WTC11 (cell line): ENCODE results near the gene DNAJC7. TPM values are rescaled to one million over a fixed set of nuclear protein-coding genes. Genes with fewer than 3 reads are reported as not detected.

Experiments
- ATAC-seq: fragments of 200-7000 bp; cut with Tn5 transposase; 2 replicates; pipeline ENCODE4 v1.10.0; 2021; ENCODE audit warnings: mild to moderate bottlenecking, moderate library complexity
- CTCF ChIA-PET: fragments of 300-600 bp; sonication (Branson Sonifier 250); formaldehyde crosslinking; loops from one replicate; lab custom pipeline; 2021; ENCODE audit warnings: antibody characterized with exemption; lab: Charles Lee
- POLR2A ChIA-PET: fragments of 350-600 bp; sonication (Branson Sonifier 250); formaldehyde crosslinking; loops from one replicate; lab custom pipeline; 2021; ENCODE audit warnings: antibody characterized with exemption; lab: Charles Lee
- DNase-seq: peaks from one replicate; pipeline ENCODE4 v3.0.0; 2021; ENCODE audit warnings: low spot score
- H3K27ac Mint-ChIP-seq: 2 replicates; pipeline ENCODE4 v1.8.0; 2021; ENCODE audit warnings: mixed read lengths
- H3K27me3 Mint-ChIP-seq: 2 replicates; pipeline ENCODE4 v1.8.0; 2021; ENCODE audit warnings: low read depth, mild to moderate bottlenecking, moderate library complexity, mixed read lengths
- H3K36me3 Mint-ChIP-seq: 2 replicates; pipeline ENCODE4 v1.8.0; 2021; ENCODE audit warnings: mixed read lengths
- H3K4me1 Mint-ChIP-seq: 2 replicates; pipeline ENCODE4 v1.8.0; 2022; ENCODE audit warnings: mixed read lengths
- H3K4me3 Mint-ChIP-seq: 2 replicates; pipeline ENCODE4 v1.8.0; 2021; ENCODE audit warnings: mild to moderate bottlenecking, moderate library complexity, mixed read lengths
- H3K9me3 Mint-ChIP-seq: 2 replicates; pipeline ENCODE4 v1.8.0; 2021; ENCODE audit warnings: mixed read lengths
- E2F4 ChIP-seq: sonication (generic); formaldehyde crosslinking; IDR thresholded peaks from 2 replicates; pipeline ENCODE4 v1.8.1; 2022; ENCODE audit warnings: low read depth, mild to moderate bottlenecking, moderate library complexity, missing genetic modification reagents, borderline replicate concordance
- ERG ChIP-seq: fragments of 250-450 bp; sonication (Bioruptor Pico); IDR thresholded peaks from 2 replicates; pipeline ENCODE4 v1.8.0; 2021; ENCODE audit warnings: mild to moderate bottlenecking
- FOXP1 ChIP-seq: sonication (generic); formaldehyde crosslinking; IDR thresholded peaks from 2 replicates; pipeline ENCODE4 v1.8.0; 2022; ENCODE audit warnings: missing genetic modification reagents, mild to moderate bottlenecking, moderate library complexity, borderline replicate concordance
- PRDM15 ChIP-seq: sonication (generic); formaldehyde crosslinking; IDR thresholded peaks from 2 replicates; pipeline ENCODE4 v1.8.0; 2022; ENCODE audit warnings: missing genetic modification reagents
- PREB ChIP-seq: sonication (generic); formaldehyde crosslinking; IDR thresholded peaks from 2 replicates; pipeline ENCODE4 v1.8.1; 2022; ENCODE audit warnings: mild to moderate bottlenecking, missing genetic modification reagents, moderate library complexity, borderline replicate concordance
- TEAD1 ChIP-seq: sonication (generic); formaldehyde crosslinking; IDR thresholded peaks from 2 replicates; pipeline ENCODE4 v1.8.0; 2022; ENCODE audit warnings: mild to moderate bottlenecking, missing genetic modification reagents
- USF2 ChIP-seq: sonication (generic); formaldehyde crosslinking; IDR thresholded peaks from 2 replicates; pipeline ENCODE4 v1.8.1; 2023; ENCODE audit warnings: mild to moderate bottlenecking, missing genetic modification reagents, moderate library complexity
- ZNF671 ChIP-seq: fragments of 250-450 bp; sonication (Bioruptor Pico); IDR thresholded peaks from 2 replicates; pipeline ENCODE4 v1.8.0; 2021; ENCODE audit warnings: mild to moderate bottlenecking
- total RNA-seq: library from RNA; stranded (reverse); gene quantifications from 3 replicates; pipeline ENCODE4 v1.2.3, GENCODE V29; 2021

The DNAJC7 gene
- total RNA-seq, 1 experiment from 2014 or later: 140 TPM

- no peaks in the 10 kb centered on the region for H3K27me3 Mint-ChIP-seq
- CTCF ChIA-PET: interaction anchor here (0.9 kb wide), 1 partner anchor 26 kb away, joined by 4 read pairs; no protein-coding TSS in a partner anchor
- 0 out of 2 replicates have a peak, but pooled peaks cover 3% of the 10 kb centered on the region for H3K9me3 Mint-ChIP-seq
- no peak overlapping the region for H3K27ac Mint-ChIP-seq
- H3K4me3 Mint-ChIP-seq: no peak overlapping the region
- TF ChIP-seq PREB (CRISPR knock-in tag): no peak
- no peak for TF ChIP-seq USF2 (CRISPR knock-in tag)
- TF ChIP-seq, all 79 proteins: peak for 0
- no peak for DNase-seq
- no peaks in the 10 kb centered on the region for H3K4me1 Mint-ChIP-seq
- H3K36me3 Mint-ChIP-seq: peaks cover 89% of the 10 kb centered on the region
- POLR2A ChIA-PET: no interaction called here
- ATAC-seq: no peak
Observed at GRCh38 chr17:41985919-41986318, 31.3 kb downstream of the DNAJC7 start.

- ChIA-PET CTCF (interaction anchor here (1.1 kb wide), 1 partner anchor 44 kb away, joined by 3 read pairs; no protein-coding TSS in a partner anchor), POLR2A (no interaction called here)
- Mint-ChIP-seq H3K4me1 (no peaks in the 10 kb centered on the region), H3K36me3 (peaks cover 91% of the 10 kb centered on the region), H3K9me3 (0 out of 2 replicates have a peak, but pooled peaks cover 3% of the 10 kb centered on the region), H3K27ac (no peak overlapping the region), H3K4me3 (no peak overlapping the region), H3K27me3 (no peaks in the 10 kb centered on the region)
- ATAC-seq: no peak
- TF ChIP-seq TEAD1 (no peak), PRDM15 (CRISPR knock-in tag) (no peak)
- DNase-seq: no peak
Observed at GRCh38 chr17:41984454-41984853, 32.8 kb downstream of the DNAJC7 start.

GRCh38 chr17:41982026-41982760, 35.0 kb downstream of the DNAJC7 start:
- no peaks in the 10 kb centered on the region for H3K27me3 Mint-ChIP-seq
- no peaks in the 10 kb centered on the region for H3K4me1 Mint-ChIP-seq
- no peak for DNase-seq
- ChIA-PET POLR2A (interaction anchor here (0.6 kb wide), 1 partner anchor 1821 kb away, joined by 8 read pairs; no protein-coding TSS in a partner anchor), CTCF (no interaction called here)
- H3K36me3 Mint-ChIP-seq: peaks cover 84% of the 10 kb centered on the region
- H3K4me3 Mint-ChIP-seq: no peak overlapping the region
- no peak for TF ChIP-seq ERG (CRISPR knock-in tag)
- no peak for TF ChIP-seq E2F4 (CRISPR knock-in tag)
- TF ChIP-seq FOXP1 (CRISPR knock-in tag): no peak
- no peak for TF ChIP-seq TEAD1
- no peak for TF ChIP-seq ZNF671 (CRISPR knock-in tag)
- H3K9me3 Mint-ChIP-seq: 0 out of 2 replicates have a peak, but pooled peaks cover 3% of the 10 kb centered on the region
- no peak for ATAC-seq
- H3K27ac Mint-ChIP-seq: no peak overlapping the region; the same call in 1 of the 2 replicates
